Thoracic aorta (tissue), 2 donors: ENCODE data around the gene COL24A1. TPM values are rescaled to one million over a fixed set of nuclear protein-coding genes. Genes with fewer than 3 reads are reported as not detected.

Experiments used
- ATAC-seq: fragments of 150-250 bp; one replicate; pipeline ENCODE4 v1.8.0; 2017; ENCODE audit warnings: low read depth; ENCODE audit not compliant: insufficient number of reproducible peaks, low FRiP score
- DNase-seq: peaks from one replicate; pipeline ENCODE4 v3.0.0-alpha.2; 2020; ENCODE audit warnings: low spot score
- H3K27ac ChIP-seq, 2 donors: fragments of 200-600 bp; sonication (generic); 1 replicate in 1 of 2; 2 replicates in 1 of 2; pipeline ENCODE4 v1.5.1; 2016; ENCODE audit warnings: mild to moderate bottlenecking in 2 of 2, moderate library complexity in 2 of 2
- H3K27me3 ChIP-seq: fragments of 200-600 bp; sonication (generic); replicated peaks from 2 replicates; pipeline ENCODE4 v1.6.0; 2016; ENCODE audit warnings: mild to moderate bottlenecking; ENCODE audit not compliant: insufficient read depth
- H3K36me3 ChIP-seq: fragments of 200-600 bp; sonication (generic); one replicate; pipeline ENCODE4 v1.5.1; 2016
- H3K4me1 ChIP-seq, 2 donors: fragments of 200-600 bp; sonication (generic); 1 replicate in 1 of 2; 2 replicates in 1 of 2; pipeline versions ENCODE4 v1.5.1 to v1.6.0; 2016; ENCODE audit warnings: low read depth in 2 of 2, mild to moderate bottlenecking in 1 of 2; ENCODE audit not compliant: control insufficient read depth in 1 of 2
- H3K4me3 ChIP-seq: fragments of 200-600 bp; sonication (generic); 2 replicates; pipeline ENCODE4 v1.5.1; 2016; ENCODE audit warnings: mild to moderate bottlenecking
- H3K9me3 ChIP-seq: fragments of 200-600 bp; sonication (generic); 2 replicates; pipeline ENCODE4 v1.5.1; 2016
- total RNA-seq, 2 donors: library from RNA; depleted of rRNA; stranded (reverse); fragments of >200 nt; gene quantifications; one replicate each; pipeline versions ENCODE4 v1.1.0 to v1.2.3, GENCODE V29; 2016
- TF ChIP-seq, protein P1 (sequence below): fragments of 200-600 bp; sonication (generic); IDR thresholded peaks from one replicate; pipeline ENCODE4 v1.5.1; 2019; ENCODE audit warnings: antibody characterized with exemption

The COL24A1 gene
- total RNA-seq, 2 donors from 2014 or later = 1.6 to 2.8 TPM

GRCh38 chr1:85707267-85707989 lies 449.1 kb downstream of the COL24A1 start:
- H3K27ac ChIP-seq = peak overlapping the region; percentile 75 to 90
- TF ChIP-seq, protein P1, sequence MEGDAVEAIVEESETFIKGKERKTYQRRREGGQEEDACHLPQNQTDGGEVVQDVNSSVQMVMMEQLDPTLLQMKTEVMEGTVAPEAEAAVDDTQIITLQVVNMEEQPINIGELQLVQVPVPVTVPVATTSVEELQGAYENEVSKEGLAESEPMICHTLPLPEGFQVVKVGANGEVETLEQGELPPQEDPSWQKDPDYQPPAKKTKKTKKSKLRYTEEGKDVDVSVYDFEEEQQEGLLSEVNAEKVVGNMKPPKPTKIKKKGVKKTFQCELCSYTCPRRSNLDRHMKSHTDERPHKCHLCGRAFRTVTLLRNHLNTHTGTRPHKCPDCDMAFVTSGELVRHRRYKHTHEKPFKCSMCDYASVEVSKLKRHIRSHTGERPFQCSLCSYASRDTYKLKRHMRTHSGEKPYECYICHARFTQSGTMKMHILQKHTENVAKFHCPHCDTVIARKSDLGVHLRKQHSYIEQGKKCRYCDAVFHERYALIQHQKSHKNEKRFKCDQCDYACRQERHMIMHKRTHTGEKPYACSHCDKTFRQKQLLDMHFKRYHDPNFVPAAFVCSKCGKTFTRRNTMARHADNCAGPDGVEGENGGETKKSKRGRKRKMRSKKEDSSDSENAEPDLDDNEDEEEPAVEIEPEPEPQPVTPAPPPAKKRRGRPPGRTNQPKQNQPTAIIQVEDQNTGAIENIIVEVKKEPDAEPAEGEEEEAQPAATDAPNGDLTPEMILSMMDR = no peak
- H3K4me1 ChIP-seq = peaks cover 9 to 10% of the 10 kb centered on the region in 2 donors
- no peaks in the 10 kb centered on the region for H3K36me3 ChIP-seq
- DNase-seq (no peak), ATAC-seq (no peak)
- H3K4me3 ChIP-seq = peak overlapping the region; percentile 97
- H3K9me3 ChIP-seq = no peaks in the 10 kb centered on the region
- H3K27me3 ChIP-seq = no peaks in the 10 kb centered on the region

- peaks cover 5% of the 10 kb centered on the region for H3K36me3 ChIP-seq
- ATAC-seq = no peak
- TF ChIP-seq, protein P1 = no peak
Measured at GRCh38 chr1:85705940-85706339, 450.6 kb downstream of the COL24A1 start.

DNA sequence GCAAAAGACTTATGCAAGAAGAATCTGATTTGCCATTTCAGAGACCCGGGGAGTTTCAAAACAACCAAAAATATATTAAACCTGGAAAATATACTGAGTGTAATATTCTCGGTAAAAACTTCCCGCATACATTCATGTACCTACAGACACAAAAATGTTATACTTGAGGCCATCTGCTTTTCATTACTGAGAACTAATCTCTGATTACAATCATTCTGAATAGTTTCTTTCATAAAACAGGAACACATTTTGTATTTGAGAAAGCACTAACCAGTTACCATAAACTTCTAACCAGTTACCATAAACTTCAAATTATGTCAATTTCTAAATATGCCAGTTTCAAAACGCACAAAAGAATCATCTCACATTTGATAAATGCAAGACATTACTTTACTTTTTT lies 456.1 kb downstream of the COL24A1 start:
- H3K4me3 ChIP-seq = no peak overlapping the region
- TF ChIP-seq, protein P1 = no peak
- peaks cover 11% of the 10 kb centered on the region for H3K36me3 ChIP-seq
- DNase-seq = no peak
- no peak overlapping the region for H3K27ac ChIP-seq
- H3K4me1 ChIP-seq = peaks cover 5 to 9% of the 10 kb centered on the region in 2 donors
- H3K9me3 ChIP-seq = no peaks in the 10 kb centered on the region
- no peaks in the 10 kb centered on the region for H3K27me3 ChIP-seq
- ATAC-seq = no peak

More at GRCh38 chr1:85705940-85706339, 450.6 kb downstream of the COL24A1 start:
- peaks cover 9 to 10% of the 10 kb centered on the region in 2 donors for H3K4me1 ChIP-seq
- H3K4me3 ChIP-seq = no peak overlapping the region
- H3K27ac ChIP-seq = no peak overlapping the region
- H3K27me3 ChIP-seq = no peaks in the 10 kb centered on the region
- H3K9me3 ChIP-seq = no peaks in the 10 kb centered on the region
- no peak for DNase-seq

DNA sequence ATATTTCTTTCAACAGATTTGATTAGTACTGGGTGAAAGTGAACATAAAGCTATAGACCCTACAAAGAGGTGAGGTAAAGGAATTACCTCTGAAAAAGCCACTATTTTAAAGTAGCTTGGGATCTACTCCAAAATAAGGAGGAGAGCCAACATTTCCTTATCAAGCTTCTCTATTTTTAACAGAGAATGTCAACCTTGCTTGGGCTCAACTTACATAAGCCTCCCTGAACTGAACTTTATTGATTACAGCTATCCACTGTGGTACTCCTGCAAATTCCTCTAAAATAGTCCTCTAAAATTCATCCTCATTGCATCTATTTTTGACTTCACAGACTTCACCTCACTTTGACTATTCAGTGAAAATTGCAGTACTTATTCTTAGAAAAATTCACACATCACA lies 458.7 kb downstream of the COL24A1 start:
- H3K9me3 ChIP-seq = no peaks in the 10 kb centered on the region
- TF ChIP-seq, protein P1 = no peak
- H3K4me3 ChIP-seq = no peak overlapping the region
- no peak for ATAC-seq
- peaks cover 5 to 9% of the 10 kb centered on the region in 2 donors for H3K4me1 ChIP-seq
- DNase-seq = no peak
- no peak overlapping the region for H3K27ac ChIP-seq
- no peaks in the 10 kb centered on the region for H3K27me3 ChIP-seq
- H3K36me3 ChIP-seq = peaks cover 14% of the 10 kb centered on the region

DNA sequence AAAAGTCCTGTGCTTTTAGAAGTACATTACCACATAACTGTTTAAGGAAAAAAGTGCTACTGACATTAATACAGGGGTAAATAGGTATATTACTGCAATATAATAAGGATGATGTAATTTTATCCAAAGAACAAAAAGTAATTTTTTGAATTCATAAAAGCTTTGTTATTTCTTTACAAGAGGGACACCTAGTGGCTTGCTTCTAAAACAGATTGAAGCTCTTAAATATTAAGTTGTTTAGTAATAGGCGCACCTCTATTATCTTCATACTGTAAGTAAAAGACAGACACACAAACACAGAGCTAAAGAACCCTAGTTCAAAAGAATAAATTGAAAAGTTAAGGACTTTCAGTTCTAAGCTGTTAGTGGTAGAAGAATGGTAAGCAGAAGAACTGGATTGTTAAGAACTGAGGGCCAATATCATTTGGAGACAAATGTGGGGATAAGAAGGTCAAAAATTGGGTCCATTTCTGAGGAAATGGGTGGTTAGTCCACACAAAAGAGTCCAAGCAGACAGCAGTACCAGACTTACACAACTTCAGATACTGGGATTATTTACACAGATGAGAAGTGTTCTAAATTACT lies 463.8 kb downstream of the COL24A1 start:
- TF ChIP-seq, protein P1 = peak; percentile 56
- no peaks in the 10 kb centered on the region for H3K9me3 ChIP-seq
- ATAC-seq (no peak), DNase-seq (no peak)
- no peak overlapping the region for H3K27ac ChIP-seq
- H3K4me1 ChIP-seq = peaks cover 2 to 10% of the 10 kb centered on the region in 2 donors
- H3K27me3 ChIP-seq = no peaks in the 10 kb centered on the region
- peaks cover 5% of the 10 kb centered on the region for H3K36me3 ChIP-seq
- no peak overlapping the region for H3K4me3 ChIP-seq
